Liver (tissue), 3 donors: ENCODE results near the gene XIAP.

Experiments used
- TAF1 ChIP-seq: conservative IDR thresholded peaks from 2 replicates; pipeline ENCODE4 v1.6.1; 2016; ENCODE audit warnings: antibody characterized with exemption, mild to moderate bottlenecking
- TF ChIP-seq, protein P1 (sequence below): fragments of 150-350 bp; IDR thresholded peaks from 2 replicates; pipeline ENCODE4 v1.5.1; 2017; ENCODE audit warnings: improper control_type of control experiment, low read depth, low read length; ENCODE audit not compliant: missing input control
- donor health status: healthy.
- donor health status: healthy.

DNA sequence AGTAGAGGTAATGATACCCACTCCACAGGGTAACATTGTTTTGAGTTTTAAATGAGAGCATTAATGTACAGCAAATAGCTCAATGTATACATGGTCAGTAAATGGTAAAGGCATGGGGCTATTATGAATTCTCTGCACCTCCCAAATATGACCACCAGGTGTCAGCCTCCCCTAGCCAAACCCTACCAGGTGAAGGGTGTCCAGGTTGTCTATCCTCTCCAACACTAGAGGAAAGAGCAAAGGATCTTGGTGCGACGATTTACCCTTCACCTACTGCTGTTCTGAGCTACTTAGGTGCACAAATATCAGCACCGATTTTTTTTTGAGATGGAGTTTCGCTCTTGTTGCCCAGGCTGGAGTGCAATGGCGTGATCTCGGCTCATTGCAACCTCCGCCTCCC is 26.5 kb upstream of the XIAP start:
- TF ChIP-seq TAF1: no peak
- TF ChIP-seq, protein P1, sequence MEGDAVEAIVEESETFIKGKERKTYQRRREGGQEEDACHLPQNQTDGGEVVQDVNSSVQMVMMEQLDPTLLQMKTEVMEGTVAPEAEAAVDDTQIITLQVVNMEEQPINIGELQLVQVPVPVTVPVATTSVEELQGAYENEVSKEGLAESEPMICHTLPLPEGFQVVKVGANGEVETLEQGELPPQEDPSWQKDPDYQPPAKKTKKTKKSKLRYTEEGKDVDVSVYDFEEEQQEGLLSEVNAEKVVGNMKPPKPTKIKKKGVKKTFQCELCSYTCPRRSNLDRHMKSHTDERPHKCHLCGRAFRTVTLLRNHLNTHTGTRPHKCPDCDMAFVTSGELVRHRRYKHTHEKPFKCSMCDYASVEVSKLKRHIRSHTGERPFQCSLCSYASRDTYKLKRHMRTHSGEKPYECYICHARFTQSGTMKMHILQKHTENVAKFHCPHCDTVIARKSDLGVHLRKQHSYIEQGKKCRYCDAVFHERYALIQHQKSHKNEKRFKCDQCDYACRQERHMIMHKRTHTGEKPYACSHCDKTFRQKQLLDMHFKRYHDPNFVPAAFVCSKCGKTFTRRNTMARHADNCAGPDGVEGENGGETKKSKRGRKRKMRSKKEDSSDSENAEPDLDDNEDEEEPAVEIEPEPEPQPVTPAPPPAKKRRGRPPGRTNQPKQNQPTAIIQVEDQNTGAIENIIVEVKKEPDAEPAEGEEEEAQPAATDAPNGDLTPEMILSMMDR: peak; percentile 81
